ENCODE data around the gene TUBA8. TPM values are rescaled to one million over a fixed set of nuclear protein-coding genes. Genes with fewer than 3 reads are reported as not detected.
A peak's percentile ranks its signal among the peaks of the same experiment; 100 is the strongest.
"Not testable (repeated sequence)": the region's sequence is repeated elsewhere in the genome, so short reads cannot be mapped to it uniquely, and the experiment has no call there.

TUBA8 gene
- total RNA-seq, 1 experiment from 2014 or later, result 2.6 TPM

DNA sequence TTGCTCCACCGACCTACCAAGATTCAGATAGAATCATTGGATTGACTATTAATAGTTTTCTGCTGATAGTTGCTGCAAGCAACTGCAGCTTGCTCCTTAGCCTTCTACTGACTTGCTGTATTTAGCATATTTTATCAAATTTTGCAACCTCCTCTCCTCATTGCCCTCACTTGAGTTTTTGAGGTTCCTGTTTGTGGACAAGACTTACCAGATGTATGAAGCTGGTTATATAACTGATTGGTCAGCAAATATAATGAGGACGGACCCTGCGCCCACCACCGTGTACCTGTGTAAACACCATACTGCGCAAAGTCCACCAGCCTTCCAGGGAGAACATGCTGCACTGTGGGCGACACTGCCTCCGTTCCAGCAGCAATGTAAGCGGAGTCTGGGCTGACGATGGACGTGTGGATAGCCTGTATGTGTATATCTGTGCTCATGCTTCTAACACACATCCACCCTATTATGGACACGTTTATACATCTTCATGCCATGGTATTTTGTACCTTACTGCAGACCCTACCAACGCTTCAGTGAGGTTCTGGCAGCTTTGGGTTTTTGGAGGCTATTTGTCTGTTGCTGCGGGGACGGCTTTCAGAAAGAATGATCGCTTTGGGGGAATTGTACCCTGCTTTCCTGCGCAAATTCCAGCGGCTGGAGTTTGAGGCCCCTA, 37.8 kb downstream of the TUBA8 start:
- CTCF ChIA-PET, result no interaction called here
- Mint-ChIP-seq H3K9me3 (ENCODE audit: low read depth, unreplicated experiment) (no peaks in the 10 kb centered on the region), H3K4me1 (ENCODE audit: low read depth, unreplicated experiment) (peaks cover 17% of the 10 kb centered on the region), H3K27me3 (ENCODE audit: unreplicated experiment) (no peaks in the 10 kb centered on the region), H3K36me3 (ENCODE audit: insufficient read depth, unreplicated experiment) (peaks cover 29% of the 10 kb centered on the region), H3K4me3 (ENCODE audit: low read depth, unreplicated experiment) (no peak overlapping the region), H3K27ac (ENCODE audit: unreplicated experiment) (no peak overlapping the region)
- TF ChIP-seq, protein P1, sequence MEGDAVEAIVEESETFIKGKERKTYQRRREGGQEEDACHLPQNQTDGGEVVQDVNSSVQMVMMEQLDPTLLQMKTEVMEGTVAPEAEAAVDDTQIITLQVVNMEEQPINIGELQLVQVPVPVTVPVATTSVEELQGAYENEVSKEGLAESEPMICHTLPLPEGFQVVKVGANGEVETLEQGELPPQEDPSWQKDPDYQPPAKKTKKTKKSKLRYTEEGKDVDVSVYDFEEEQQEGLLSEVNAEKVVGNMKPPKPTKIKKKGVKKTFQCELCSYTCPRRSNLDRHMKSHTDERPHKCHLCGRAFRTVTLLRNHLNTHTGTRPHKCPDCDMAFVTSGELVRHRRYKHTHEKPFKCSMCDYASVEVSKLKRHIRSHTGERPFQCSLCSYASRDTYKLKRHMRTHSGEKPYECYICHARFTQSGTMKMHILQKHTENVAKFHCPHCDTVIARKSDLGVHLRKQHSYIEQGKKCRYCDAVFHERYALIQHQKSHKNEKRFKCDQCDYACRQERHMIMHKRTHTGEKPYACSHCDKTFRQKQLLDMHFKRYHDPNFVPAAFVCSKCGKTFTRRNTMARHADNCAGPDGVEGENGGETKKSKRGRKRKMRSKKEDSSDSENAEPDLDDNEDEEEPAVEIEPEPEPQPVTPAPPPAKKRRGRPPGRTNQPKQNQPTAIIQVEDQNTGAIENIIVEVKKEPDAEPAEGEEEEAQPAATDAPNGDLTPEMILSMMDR (IDR thresholded peaks at IDR 0.05; ENCODE audit: unreplicated experiment), result no peak
- BruUV-seq (replicated peaks), result TSS peak; percentile 61
- no peak for DNase-seq
- intact Hi-C loops (cut with micrococcal nuclease; ENCODE audit: unreplicated experiment), result no loop called here

DNA sequence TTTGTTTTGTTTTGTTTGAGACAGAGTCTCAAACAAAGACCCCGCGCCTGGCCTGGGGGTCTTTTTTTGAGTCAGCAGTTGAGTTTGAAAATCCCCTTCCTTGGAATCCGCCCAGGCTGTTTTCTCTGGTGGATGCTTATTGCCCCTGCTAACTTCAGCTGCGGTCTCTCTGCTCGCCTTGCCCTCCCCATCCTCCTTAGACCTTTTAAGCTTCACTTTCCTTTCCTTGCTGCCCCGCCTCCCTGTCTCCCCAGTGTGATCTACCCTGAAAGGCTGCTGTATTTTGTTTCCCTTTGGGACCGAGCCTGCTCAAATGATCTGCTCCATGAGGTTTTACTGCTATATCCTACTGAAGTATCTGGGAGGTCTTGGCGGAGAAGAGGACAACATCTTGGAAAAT, 41.9 kb downstream of the TUBA8 start:
- H3K4me3 Mint-ChIP-seq (ENCODE audit: low read depth, unreplicated experiment), result no peak overlapping the region

DNA sequence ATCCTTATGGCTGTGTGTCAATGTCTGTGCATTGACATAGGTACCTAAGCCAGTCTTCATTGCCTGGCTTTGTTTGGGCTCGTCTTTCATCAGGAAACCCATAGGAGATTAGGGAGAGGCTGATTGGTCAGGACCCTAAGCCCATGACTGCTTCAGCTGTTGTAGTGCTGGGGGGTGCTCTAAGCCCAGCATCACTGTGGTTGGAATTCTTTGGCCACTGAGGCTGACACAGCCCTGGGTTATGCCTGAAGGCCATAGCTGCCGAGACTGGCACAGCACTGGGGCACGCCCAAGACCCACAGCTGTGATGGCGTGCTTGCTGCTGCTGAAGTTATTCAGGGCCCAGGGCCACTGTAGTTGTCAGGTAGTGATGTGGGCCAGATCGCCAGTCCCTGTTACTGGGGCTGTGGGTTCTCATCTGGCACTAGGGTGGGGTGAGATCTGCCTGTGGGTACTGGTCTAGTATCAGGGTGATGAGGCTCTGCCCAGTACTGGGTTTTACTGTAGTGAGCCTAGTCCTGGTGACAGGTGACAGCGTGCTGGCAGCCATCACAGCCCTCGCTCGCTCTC, 44.3 kb downstream of the TUBA8 start:
- no peak overlapping the region for H3K4me3 Mint-ChIP-seq (ENCODE audit: low read depth, unreplicated experiment)
- CTCF ChIA-PET, result no interaction called here
- H3K27me3 Mint-ChIP-seq (ENCODE audit: unreplicated experiment), result no peaks in the 10 kb centered on the region
- peaks cover 15% of the 10 kb centered on the region for H3K36me3 Mint-ChIP-seq (ENCODE audit: insufficient read depth, unreplicated experiment)
- peaks cover 8% of the 10 kb centered on the region for H3K4me1 Mint-ChIP-seq (ENCODE audit: low read depth, unreplicated experiment)
- no peak for DNase-seq
- no TSS peak for BruUV-seq (replicated peaks)
- no peak overlapping the region for H3K27ac Mint-ChIP-seq (ENCODE audit: unreplicated experiment)
- no peaks in the 10 kb centered on the region for H3K9me3 Mint-ChIP-seq (ENCODE audit: low read depth, unreplicated experiment)
- TF ChIP-seq, protein P1 (IDR thresholded peaks at IDR 0.05; ENCODE audit: unreplicated experiment), result no peak
- intact Hi-C loops (cut with micrococcal nuclease; ENCODE audit: unreplicated experiment), result no loop called here

More for the DNA sequence above, 41.9 kb downstream of the TUBA8 start:
- peaks cover 29% of the 10 kb centered on the region for H3K36me3 Mint-ChIP-seq (ENCODE audit: insufficient read depth, unreplicated experiment)
- no TSS peak for BruUV-seq (replicated peaks)
- no peaks in the 10 kb centered on the region for H3K27me3 Mint-ChIP-seq (ENCODE audit: unreplicated experiment)
- DNase-seq, result no peak
- intact Hi-C loops (cut with micrococcal nuclease; ENCODE audit: unreplicated experiment), result no loop called here
- no peak overlapping the region for H3K27ac Mint-ChIP-seq (ENCODE audit: unreplicated experiment)
- TF ChIP-seq, protein P1 (IDR thresholded peaks at IDR 0.05; ENCODE audit: unreplicated experiment), result no peak
- no peaks in the 10 kb centered on the region for H3K9me3 Mint-ChIP-seq (ENCODE audit: low read depth, unreplicated experiment)
- CTCF ChIA-PET, result interaction anchor here (0.6 kb wide), 1 partner anchor 1266 kb away, joined by 5 read pairs; no protein-coding TSS in a partner anchor
- peaks cover 17% of the 10 kb centered on the region for H3K4me1 Mint-ChIP-seq (ENCODE audit: low read depth, unreplicated experiment)

DNA sequence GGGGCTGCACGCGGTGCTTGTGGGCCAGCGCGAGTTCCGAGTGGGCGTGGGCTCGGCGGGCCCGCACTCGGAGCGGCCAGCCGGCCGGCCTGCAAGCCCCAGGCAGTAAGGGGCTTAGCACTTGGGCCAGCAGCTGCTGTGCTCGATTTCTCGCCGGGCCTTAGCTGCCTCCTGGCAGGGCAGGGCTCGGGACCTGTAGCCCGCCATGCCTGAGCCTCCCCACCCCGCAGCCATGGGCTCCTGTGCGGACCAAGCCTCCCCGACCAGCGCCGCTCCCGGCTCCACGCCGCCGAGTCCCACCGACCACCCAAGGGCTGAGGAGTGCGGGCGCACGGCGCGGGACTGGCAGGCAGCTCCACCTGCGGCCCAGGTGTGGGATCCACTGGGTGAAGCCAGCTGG, 44.9 kb downstream of the TUBA8 start:
- intact Hi-C loops (cut with micrococcal nuclease; ENCODE audit: unreplicated experiment); H3K9me3 Mint-ChIP-seq (ENCODE audit: low read depth, unreplicated experiment); DNase-seq; H3K27me3 Mint-ChIP-seq (ENCODE audit: unreplicated experiment); CTCF ChIA-PET; H3K4me3 Mint-ChIP-seq (ENCODE audit: low read depth, unreplicated experiment); BruUV-seq (replicated peaks); H3K36me3 Mint-ChIP-seq (ENCODE audit: insufficient read depth, unreplicated experiment); H3K27ac Mint-ChIP-seq (ENCODE audit: unreplicated experiment); H3K4me1 Mint-ChIP-seq (ENCODE audit: low read depth, unreplicated experiment): not testable (repeated sequence)

All from Calu3 (cell line).